Mucosa of rectum (tissue), 2 donors: ENCODE results near the gene KMT2E.

ENCODE experiments used
- H3K27ac ChIP-seq, 2 donors: one replicate each; pipeline ENCODE4 v1.7.0; 2013; ENCODE audit warnings: inconsistent platforms in 2 of 2, low read depth in 2 of 2, low read length in 2 of 2
- H3K27me3 ChIP-seq, 2 donors: one replicate each; pipeline ENCODE4 v1.7.0; 2013; ENCODE audit warnings: low read length in 2 of 2; ENCODE audit not compliant: control insufficient read depth in 2 of 2, insufficient read depth in 2 of 2
- H3K36me3 ChIP-seq, 2 donors: one replicate each; pipeline ENCODE4 v1.7.0; 2013; ENCODE audit warnings: low read length in 2 of 2; ENCODE audit not compliant: control insufficient read depth in 2 of 2, insufficient read depth in 2 of 2
- H3K4me1 ChIP-seq, 2 donors: one replicate each; pipeline ENCODE4 v1.7.0; 2013; ENCODE audit warnings: low read length in 2 of 2, mild to moderate bottlenecking in 1 of 2; ENCODE audit not compliant: control insufficient read depth in 2 of 2, insufficient read depth in 2 of 2
- H3K4me3 ChIP-seq, 2 donors: one replicate each; pipeline ENCODE4 v1.7.0; 2013; ENCODE audit warnings: low read length in 2 of 2
- H3K9ac ChIP-seq, 2 donors: one replicate each; pipeline ENCODE4 v1.7.0; 2013; ENCODE audit warnings: low read length in 2 of 2, low read depth in 1 of 2, mild to moderate bottlenecking in 1 of 2
- H3K9me3 ChIP-seq, 2 donors: one replicate each; pipeline ENCODE4 v1.7.0; 2013; ENCODE audit warnings: low read length in 2 of 2; ENCODE audit not compliant: control insufficient read depth in 2 of 2
- donor health status: healthy.
- donor health status: Normal muscosa, but diverticular disease.

Gene KMT2E

DNA sequence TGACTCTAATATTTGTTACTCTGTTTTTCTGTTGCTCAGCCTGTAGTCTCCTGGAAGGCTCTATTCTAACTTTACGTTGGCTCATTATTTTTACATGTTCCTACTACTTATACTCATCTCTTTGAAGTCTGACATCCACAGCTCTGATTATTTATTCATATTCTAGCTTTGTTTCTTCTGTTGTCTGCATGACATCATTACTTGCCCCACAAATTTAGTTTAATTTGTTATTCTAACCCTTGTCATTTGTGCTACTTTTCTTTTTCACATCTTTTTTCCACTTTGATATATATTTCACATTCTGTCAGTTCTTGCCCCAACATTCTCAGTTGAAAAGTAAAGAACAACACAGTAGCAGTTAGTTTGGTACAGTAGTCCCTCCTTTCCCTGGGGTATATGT is 51.1 kb downstream of the KMT2E start:
- Histone ChIP-seq H3K27me3 (no peaks in the 10 kb centered on the region), H3K4me3 (no peak overlapping the region), H3K9ac (no peak overlapping the region), H3K36me3 (peaks cover 47 to 66% of the 10 kb centered on the region in 2 donors), H3K9me3 (no peaks in the 10 kb centered on the region), H3K27ac (no peak overlapping the region), H3K4me1 (peaks cover 0 to 5% of the 10 kb centered on the region in 2 donors)

DNA sequence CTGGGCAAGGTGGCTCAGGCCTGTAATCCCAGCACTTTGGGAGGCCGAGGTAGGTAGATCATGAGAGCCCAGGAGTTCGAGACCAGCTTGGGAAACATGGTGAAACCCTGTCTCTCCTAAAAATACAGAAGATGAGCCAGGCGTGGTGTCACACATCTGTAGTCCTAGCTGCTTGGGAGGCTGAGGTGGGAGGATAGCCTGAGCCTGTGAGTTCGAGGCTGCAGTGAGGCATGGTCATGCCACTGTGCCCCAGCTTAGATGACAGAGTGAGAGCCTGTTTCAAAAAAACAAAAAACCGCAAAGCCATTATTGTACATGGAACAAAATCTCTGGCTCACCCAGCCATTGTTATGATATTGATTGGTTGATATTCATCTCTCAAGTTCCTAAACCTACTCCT is 53.7 kb downstream of the KMT2E start:
- H3K27ac ChIP-seq = no peak overlapping the region
- no peaks in the 10 kb centered on the region for H3K9me3 ChIP-seq
- no peaks in the 10 kb centered on the region for H3K27me3 ChIP-seq
- H3K9ac ChIP-seq = no peak overlapping the region
- H3K4me3 ChIP-seq = no peak overlapping the region
- H3K4me1 ChIP-seq = no peaks in the 10 kb centered on the region
- H3K36me3 ChIP-seq = peaks cover 54 to 67% of the 10 kb centered on the region in 2 donors

DNA sequence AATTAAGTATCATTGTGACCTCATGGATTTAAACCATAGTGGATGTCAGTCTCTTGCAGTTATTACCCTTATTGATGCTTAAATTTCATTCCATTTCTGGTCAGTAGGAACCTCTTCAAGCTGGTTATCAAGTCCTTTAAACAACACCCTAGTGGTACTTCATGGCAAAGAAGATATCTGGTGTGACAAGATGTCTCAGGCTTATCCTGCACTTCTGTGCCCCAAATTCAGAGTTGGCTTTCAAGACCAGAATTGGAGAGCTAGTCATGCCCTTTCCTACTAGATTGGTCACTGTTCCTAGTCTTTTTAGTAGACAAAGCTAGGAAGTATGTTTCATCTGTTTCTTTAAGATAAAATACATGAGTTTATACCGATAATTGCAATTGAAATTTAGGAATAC is 54.9 kb downstream of the KMT2E start:
- no peaks in the 10 kb centered on the region for H3K27me3 ChIP-seq
- no peaks in the 10 kb centered on the region for H3K4me1 ChIP-seq
- H3K9ac ChIP-seq = no peak overlapping the region
- H3K9me3 ChIP-seq = no peaks in the 10 kb centered on the region
- no peak overlapping the region for H3K27ac ChIP-seq
- no peak overlapping the region for H3K4me3 ChIP-seq
- peaks cover 55 to 67% of the 10 kb centered on the region in 2 donors for H3K36me3 ChIP-seq

DNA sequence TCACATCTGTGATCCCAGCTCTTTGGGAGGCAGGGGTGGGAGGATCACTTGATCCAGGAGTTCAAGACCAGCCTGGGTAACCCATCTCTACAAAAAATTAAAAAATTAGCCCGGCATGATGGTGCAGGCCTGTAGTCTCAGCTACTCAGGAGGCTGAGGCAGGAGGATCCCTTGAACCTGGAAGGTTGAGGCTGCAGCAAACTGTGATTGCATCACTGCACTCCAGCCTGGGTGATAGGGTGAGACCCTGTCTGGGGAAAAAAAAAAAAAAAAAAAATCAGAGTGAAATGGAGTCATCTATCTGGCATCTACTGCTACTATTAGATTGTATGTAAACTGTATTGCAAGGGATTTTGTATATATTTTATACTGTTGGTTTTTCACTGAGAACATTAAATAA is 59.1 kb downstream of the KMT2E start:
- H3K4me1 ChIP-seq = no peaks in the 10 kb centered on the region
- peaks cover 76 to 78% of the 10 kb centered on the region in 2 donors for H3K36me3 ChIP-seq
- H3K27me3 ChIP-seq = no peaks in the 10 kb centered on the region
- no peak overlapping the region for H3K9ac ChIP-seq
- H3K27ac ChIP-seq = no peak overlapping the region
- H3K9me3 ChIP-seq = no peaks in the 10 kb centered on the region
- H3K4me3 ChIP-seq = no peak overlapping the region

- Histone ChIP-seq H3K27ac (no peak overlapping the region), H3K9me3 (no peaks in the 10 kb centered on the region), H3K9ac (no peak overlapping the region), H3K4me1 (no peaks in the 10 kb centered on the region), H3K27me3 (no peaks in the 10 kb centered on the region), H3K4me3 (no peak overlapping the region), H3K36me3 (peaks cover 74 to 89% of the 10 kb centered on the region in 2 donors)
Measured at GRCh38 chr7:105079348-105079747, 65.3 kb downstream of the KMT2E start.

DNA sequence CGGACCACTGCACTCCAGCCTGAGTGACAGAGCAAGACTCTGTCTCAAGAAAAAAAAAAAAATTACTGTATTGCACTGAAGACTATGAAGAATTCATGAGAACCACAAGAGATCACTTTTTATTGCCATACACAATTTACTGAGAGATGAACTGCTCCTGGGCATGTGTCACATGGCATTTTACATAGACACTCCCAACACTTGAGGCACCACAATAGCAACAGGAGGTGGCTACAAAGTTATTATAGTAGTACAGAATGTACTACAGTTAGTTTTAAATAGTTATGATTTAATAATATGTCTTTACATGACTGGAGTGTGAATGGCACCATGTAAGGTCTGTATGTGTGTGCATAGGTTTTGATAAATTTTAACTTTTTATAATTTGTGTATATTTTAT is 70.6 kb downstream of the KMT2E start:
- Histone ChIP-seq H3K36me3 (peaks cover 42 to 70% of the 10 kb centered on the region in 2 donors), H3K27ac (no peak overlapping the region), H3K9me3 (no peaks in the 10 kb centered on the region)

DNA sequence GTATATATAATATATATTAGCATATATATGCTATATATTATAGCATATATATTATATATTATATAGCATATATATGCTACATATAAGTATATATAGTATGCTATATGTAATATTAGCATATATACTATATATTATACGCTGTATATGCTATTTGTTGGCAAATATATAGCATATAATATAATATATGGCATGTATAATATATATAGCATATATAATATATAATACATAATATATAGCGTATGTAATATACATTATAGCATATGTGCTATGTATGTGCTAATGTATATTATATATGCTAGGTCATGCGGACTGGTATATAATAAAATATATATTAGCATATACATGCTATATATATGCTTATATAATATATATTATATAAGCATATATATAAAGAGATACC is 72.8 kb downstream of the KMT2E start:
- Histone ChIP-seq H3K27ac (no peak overlapping the region), H3K36me3 (peaks cover 43 to 71% of the 10 kb centered on the region in 2 donors), H3K9ac (no peak overlapping the region), H3K4me3 (no peak overlapping the region), H3K9me3 (no peaks in the 10 kb centered on the region), H3K4me1 (no peaks in the 10 kb centered on the region), H3K27me3 (no peaks in the 10 kb centered on the region)

More for the DNA sequence above, 70.6 kb downstream of the KMT2E start:
- Histone ChIP-seq H3K4me3 (no peak overlapping the region), H3K4me1 (no peaks in the 10 kb centered on the region), H3K9ac (no peak overlapping the region), H3K27me3 (no peaks in the 10 kb centered on the region)

- no peak overlapping the region for H3K4me3 ChIP-seq
- H3K9ac ChIP-seq = no peak overlapping the region
- H3K4me1 ChIP-seq = no peaks in the 10 kb centered on the region
- no peak overlapping the region for H3K27ac ChIP-seq
- H3K36me3 ChIP-seq = peaks cover 43 to 72% of the 10 kb centered on the region in 2 donors
- H3K27me3 ChIP-seq = no peaks in the 10 kb centered on the region
- H3K9me3 ChIP-seq = no peaks in the 10 kb centered on the region
Measured at GRCh38 chr7:105087981-105088380, 74.0 kb downstream of the KMT2E start.

DNA sequence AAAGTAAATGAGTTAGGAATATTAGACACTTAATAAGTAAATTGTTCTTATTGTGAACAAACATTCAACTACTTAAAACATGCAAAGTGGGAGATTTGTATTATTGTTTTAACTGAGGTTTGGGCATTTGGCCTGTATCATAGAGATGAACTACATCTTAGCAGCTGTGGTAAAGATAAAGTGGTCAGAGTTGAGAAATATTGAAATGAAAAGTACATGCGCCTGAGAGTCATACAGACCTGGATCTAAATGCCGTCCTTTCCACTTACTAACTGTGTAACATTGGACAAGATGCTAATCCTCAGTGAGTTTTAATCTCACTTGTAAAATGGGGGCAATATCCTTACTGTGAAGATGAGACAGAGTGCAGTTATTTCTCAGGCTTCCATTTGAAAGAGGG is 74.5 kb downstream of the KMT2E start:
- Histone ChIP-seq H3K9me3 (no peaks in the 10 kb centered on the region), H3K27ac (no peak overlapping the region), H3K9ac (no peak overlapping the region), H3K36me3 (peaks cover 39 to 69% of the 10 kb centered on the region in 2 donors), H3K4me1 (no peaks in the 10 kb centered on the region), H3K27me3 (no peaks in the 10 kb centered on the region), H3K4me3 (no peak overlapping the region)

- H3K9ac ChIP-seq = no peak overlapping the region
- H3K9me3 ChIP-seq = no peaks in the 10 kb centered on the region
- peaks cover 62 to 65% of the 10 kb centered on the region in 2 donors for H3K36me3 ChIP-seq
- no peak overlapping the region for H3K4me3 ChIP-seq
- H3K27ac ChIP-seq = no peak overlapping the region
- no peaks in the 10 kb centered on the region for H3K27me3 ChIP-seq
- no peaks in the 10 kb centered on the region for H3K4me1 ChIP-seq
Measured at GRCh38 chr7:105094966-105095365, 81.0 kb downstream of the KMT2E start.

GRCh38 chr7:105096306-105096705 is 82.3 kb downstream of the KMT2E start:
- Histone ChIP-seq H3K4me1 (no peaks in the 10 kb centered on the region), H3K9ac (no peak overlapping the region), H3K27me3 (no peaks in the 10 kb centered on the region), H3K9me3 (no peaks in the 10 kb centered on the region), H3K27ac (no peak overlapping the region), H3K4me3 (no peak overlapping the region), H3K36me3 (peaks cover 63 to 68% of the 10 kb centered on the region in 2 donors)
